GM04503 (cell line): ENCODE measurements around the gene ENTPD1.
"Not testable (repeated sequence)": the region's sequence is repeated elsewhere in the genome, so short reads cannot be mapped to it uniquely, and the experiment has no call there.

Experiments used
- DNase-seq: peaks from one replicate; pipeline ENCODE4 v3.0.0-alpha.2; 2012; ENCODE audit warnings: low read depth

The ENTPD1 gene, protein sequence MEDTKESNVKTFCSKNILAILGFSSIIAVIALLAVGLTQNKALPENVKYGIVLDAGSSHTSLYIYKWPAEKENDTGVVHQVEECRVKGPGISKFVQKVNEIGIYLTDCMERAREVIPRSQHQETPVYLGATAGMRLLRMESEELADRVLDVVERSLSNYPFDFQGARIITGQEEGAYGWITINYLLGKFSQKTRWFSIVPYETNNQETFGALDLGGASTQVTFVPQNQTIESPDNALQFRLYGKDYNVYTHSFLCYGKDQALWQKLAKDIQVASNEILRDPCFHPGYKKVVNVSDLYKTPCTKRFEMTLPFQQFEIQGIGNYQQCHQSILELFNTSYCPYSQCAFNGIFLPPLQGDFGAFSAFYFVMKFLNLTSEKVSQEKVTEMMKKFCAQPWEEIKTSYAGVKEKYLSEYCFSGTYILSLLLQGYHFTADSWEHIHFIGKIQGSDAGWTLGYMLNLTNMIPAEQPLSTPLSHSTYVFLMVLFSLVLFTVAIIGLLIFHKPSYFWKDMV

DNA sequence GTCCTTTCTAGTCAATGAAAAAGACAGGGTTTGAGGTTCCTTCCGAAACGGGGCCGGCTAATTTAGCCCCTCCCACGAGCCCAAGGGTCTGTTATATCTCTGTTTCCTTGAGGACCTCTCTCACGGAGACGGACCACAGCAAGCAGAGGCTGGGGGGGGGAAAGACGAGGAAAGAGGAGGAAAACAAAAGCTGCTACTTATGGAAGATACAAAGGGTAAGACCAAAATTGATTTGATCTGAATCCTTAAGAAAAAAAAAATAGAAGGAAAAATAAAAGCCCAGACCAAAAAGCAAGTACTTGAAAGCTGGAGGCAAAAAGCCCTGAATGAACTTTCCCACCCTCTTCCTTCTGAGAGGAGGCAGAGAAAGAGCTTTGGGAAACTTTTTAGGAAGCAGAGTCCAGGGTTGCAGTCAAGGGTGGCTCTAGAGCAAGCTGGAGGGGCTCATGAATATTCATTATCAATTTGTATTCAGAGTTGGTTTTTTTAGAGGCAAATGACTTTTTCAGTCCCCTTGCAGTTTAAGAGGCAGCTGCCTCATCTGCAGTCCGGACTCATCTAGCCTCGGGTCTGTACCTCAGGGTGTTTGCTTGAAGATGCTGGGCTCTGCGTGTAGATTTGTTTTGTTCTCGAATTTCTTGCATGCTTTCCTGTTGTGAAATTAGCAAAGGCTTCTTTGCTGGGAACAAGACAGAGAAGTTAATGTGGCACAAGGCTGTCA is at the start of gene ENTPD1:
Gene ENTPD1 (plus strand): TSS at position 123 of the 721 bp plus-strand sequence. CDS start 77 bp downstream, at position 200.
- no peak for DNase-seq

DNA sequence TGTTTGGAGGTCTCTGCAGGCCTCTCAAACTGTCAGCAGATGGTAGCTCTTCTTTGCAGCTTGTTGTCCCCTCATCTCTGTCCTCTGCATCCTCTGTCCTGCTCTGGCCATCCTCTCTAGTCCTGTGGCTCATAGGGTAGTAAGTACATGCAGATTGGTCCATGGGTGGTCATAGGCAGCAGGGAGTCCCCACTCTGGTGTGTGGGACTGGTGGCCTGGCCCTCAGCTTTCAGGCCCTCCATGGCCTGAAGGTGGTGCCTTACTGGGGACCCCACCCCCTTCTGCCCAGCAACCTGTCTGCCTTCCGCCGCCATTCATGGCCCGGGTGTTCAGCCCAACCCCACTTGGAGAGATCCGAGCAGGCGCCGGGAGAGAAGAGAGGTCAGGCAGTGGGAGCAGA is 49.4 kb upstream of the ENTPD1 start:
- DNase-seq = no peak

DNA sequence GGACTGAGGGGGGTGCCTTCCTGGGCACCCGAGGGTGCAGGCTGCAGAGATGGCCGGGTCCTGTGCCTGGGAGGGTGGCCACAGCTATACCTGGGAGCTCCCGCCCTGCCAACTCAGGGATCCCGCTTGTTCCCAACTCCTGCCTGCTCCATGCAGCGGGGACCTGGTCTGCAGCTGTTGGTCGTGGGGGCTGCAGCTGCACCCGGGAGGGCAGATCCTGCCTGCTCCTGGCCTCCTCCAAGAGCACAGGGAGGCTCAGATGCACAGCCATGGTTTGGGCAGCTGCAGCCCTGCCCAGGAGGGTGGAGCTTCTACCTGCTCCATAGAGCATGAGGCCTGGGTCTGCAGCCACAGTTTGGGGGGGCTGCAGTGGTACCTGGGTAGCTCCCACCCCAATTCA is 49.0 kb upstream of the ENTPD1 start:
- DNase-seq = no peak

DNA sequence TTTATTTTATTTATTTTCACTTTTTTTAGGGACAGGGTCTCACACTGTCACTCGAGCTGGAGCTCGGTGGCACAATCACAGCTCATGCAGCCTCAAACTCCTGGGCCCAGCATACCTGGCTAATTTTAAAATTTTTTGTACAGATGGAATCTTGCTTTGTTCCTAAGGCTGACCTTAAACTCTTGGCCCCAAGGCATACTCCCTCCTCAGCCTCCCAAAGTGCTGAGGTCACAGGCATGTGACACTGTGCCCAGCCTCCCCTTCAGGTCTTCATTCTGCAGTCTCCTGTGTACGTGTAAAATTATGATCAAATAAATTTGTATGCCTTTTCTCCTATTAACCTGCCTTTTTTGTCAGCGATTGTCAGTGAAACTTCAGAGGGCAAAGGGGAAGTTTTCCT is 44.5 kb upstream of the ENTPD1 start:
- no peak for DNase-seq

DNA sequence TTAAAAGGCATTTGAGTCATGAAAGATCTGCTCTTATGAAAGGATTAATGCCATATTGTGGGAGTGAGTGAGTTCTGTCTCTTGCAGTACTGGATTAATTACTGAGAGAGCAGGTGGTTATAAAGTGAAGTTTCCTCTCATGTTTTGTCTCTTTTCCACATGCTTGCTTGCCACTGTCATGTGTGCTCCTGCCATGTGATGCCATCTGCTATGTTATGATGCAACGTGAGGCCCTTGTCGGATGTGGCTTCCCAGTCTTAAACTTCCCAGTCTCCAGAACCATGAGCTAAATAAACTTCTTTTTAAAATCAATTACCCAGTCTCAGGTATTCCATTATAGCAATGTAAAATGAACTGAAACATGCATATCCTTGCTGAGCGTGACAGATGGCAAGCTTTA is 39.5 kb upstream of the ENTPD1 start:
- no peak for DNase-seq

DNA sequence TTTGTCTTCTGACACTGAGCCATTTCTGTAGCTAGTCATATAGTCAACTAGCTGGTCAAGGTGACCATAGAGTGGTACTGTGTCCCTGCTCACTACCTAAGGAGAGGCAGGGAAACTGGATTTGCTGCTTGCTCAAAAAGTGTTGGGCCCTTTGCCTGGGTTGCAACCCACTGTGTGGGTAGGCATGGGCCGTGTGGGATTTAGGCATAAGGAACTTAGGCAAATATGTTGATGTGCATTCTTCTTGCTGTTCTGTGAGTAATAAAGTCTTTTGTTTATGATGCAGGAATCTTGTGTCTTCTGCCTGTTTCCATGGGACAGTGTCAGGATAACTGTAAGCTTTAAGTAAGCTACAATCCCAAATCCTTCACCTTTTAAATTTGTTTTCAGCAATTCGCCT is 39.1 kb upstream of the ENTPD1 start:
- no peak for DNase-seq

DNA sequence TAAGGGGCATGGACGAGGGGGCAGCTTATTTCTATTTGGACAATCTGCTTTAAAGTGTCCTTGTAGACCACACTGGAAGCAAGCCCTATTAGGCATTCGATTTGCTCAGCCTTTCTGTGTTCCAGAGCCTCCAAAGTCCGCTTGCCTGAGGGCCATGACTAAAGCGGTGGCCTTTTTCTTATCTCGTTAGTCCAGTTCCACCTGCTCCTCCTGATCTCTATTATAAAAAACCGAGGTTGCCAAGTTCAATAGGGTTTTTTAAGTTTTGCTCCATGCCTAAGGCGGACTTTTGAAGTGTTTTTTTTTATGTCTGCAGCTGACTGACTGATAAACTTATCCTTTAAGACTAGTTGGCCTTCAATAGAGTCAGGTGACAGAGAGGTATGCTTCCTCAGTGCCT is 35.2 kb upstream of the ENTPD1 start:
- not testable (repeated sequence) for DNase-seq

DNA sequence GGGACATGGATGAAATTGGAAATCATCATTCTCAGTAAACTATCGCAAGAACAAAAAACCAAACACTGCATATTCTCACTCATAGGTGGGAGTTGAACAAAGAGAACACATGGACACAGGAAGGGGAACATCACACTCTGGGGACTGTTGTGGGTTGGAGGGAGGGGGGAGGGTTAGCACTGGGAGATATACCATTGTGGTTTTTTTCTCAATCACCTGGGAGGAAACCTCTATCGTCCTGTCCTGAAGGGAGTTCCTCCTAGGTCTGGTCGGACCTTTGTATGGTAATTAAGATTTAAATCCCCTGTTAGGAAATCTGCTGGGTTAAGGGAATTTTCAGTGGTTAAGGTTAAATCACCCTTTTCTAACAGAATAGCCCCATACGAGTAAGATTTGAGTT is 33.5 kb upstream of the ENTPD1 start:
- DNase-seq = not testable (repeated sequence)

DNA sequence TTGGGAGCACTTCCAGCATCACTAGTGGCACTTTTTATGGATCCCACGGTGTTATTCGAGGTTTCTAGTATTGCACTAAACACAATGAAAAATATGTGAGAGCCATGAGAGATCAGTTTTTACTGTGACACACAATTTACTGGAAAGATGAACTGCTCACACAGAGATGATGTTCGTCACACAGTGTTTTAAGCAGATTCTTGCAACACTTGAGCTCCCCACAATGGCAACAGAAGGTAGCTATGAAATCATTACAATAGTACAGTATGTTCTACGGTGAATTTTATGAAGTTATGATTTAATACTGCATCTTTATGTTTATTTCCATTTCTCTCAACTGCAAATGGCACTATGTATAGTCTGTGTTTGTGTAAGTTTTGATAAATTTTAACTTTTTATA is 27.4 kb upstream of the ENTPD1 start:
- no peak for DNase-seq

DNA sequence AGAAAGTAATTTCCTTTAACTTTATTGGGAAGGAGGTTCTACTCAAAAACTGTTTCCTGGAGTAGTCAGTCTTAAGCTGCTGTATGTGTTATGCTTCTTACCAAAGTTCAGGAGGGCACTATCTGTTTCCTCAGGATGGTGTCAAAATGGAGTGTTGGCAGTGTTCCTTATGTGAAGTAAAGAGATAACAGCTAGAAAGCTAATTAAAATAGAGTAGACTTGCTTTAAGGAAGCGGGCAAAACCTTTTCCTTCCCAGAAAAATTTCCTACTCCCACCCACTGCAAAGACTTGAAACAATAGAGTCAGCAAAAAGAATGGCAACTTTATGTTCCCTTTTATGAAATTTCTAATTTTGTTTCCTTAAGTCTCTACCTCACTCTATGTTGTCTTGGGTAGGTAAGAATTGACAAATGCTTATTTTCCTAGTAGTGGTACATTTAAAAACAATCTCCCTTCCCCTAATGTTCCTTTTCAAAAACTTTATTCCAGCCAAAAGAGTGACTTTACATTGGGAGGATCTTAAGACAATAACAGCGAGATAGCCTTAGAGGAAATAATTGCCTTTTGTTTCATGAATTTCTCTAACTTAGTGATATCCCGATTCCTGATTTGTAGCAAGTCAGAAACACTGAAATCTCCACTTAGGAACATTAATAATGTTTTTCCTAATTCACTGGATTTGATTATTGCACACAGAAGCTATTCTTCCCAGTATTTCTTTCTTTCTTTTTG is 26.5 kb upstream of the ENTPD1 start:
- DNase-seq = no peak

DNA sequence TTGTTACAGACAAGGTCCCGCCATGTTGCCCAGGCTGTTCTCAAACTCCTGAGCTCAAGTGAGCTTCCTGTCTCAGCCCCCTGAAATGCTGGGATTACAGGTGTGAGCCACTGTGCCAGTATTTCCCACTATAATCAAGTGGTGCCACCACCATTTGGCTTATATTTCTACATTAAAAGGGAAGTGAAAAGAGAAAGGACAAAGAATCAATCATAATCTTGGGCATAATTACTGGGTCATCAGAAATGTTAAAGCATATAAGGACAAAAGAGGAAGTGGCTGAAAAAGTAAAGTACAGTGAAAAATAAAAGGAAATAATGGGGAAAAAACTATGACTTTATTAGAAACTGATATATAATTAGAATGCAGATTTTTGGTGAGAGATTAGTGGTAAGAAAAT is 25.7 kb upstream of the ENTPD1 start:
- no peak for DNase-seq

DNA sequence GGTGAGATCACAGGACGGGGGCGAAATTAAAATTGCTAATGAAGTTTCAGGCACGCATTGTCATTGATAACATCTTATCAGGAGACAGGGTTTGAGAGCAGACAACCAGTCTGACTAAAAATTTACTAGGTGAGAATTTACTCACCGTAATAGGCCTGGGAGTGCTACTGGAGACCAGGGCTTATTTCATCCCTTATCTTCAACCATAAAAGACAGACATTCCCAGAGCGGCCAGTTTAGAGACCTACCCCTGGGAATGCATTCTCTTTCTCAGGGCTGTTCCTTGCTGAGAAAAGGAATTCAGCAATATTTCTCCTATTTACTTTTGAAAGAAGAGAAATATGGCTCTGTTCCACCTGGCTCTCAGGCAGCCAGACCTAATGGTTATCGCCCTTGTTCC is 23.1 kb upstream of the ENTPD1 start:
- DNase-seq = not testable (repeated sequence)

DNA sequence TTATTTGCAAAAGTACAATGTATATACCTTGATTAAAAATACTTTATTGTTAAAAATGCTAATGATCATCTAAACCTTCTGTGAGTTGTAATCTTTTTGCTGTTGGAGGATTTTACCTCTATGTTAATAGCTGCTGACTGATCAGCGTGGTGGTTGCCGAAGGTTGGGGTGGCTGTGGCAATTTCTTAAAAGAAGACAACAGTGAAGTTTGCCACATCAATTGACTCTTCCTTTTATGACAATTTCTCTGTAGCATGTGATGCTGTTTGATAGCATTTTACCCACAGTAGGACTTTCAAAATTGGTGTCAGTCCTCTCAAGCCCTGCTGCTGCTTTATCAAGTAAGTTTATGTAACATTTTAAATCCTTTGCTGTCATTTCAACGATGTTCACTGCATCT is 16.9 kb upstream of the ENTPD1 start:
- DNase-seq = no peak

DNA sequence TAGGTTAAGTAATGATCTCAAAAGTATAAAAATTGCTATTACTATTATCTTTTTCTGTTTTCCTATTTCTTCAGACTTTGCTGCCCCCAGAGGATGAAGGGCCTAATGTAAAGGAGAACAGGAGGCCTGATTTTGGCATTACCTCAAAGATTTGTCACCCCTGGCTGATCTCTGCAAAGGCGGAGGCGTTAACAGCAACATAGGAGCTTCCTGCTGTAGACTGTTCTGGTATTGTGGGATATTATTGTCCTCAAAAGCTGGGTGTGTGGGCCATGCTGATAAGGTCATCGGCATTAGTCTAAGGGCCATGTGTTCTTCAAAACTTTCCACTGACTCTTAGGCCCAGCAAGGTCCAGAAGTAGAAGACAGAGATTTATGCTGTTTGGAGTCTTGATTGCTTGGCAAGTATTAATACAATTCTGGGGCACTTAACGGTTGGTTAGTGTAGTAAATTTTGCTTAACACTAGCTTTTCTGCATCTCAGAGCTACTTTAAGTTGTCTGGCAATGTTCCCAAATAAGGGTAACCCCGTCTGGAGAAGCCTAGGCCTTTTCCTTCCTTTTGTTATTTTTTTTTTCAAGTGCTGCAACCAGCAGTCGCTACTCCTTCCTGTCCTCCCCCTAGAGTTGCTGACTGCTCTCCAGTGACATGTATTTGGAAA is 14.0 kb upstream of the ENTPD1 start:
- DNase-seq = no peak

DNA sequence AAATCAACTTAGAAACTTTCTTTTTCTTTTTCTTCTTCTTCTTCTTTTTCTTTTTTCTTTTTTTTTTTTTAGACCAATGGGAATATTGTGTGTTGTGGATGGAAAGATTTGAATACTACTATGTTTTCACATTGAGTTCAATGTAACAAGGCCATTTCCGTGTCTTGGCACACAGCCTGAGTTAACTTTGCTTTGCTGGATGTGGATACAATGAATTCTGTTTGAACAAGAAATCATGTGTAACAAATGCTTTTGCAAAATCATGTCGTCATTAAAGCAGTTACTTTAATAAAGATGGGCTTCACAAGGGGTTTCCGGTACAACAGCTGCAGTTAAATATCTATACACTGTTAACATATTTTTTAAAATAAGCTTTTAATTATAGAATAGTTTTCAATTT is 13.5 kb upstream of the ENTPD1 start:
- no peak for DNase-seq

DNA sequence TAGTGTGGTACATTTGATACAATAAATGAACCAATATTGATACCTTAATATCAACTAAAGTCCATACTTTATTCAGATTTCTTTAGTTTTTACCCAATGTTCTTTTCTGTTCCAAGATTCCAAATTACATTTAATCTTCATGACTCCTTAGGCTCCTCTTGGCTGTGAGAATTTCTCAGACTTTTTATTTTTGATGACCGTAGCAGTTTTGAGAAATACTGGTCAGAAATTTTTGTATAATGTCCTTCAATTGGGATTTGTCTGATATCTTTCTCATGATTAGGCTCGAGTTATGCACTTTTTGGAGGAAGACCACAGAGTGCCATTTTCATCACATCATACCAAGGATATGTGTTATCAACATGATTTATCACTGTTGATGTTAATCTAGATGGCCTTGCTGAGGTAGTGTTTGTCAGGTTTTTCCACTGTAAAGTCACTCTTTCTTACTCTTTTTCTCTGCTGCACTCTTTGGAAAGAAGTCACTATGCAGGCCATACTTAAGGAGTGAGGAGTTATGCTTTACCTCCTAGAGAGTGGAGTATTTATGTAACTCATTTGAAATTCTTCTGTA is 12.9 kb upstream of the ENTPD1 start:
- DNase-seq = no peak

DNA sequence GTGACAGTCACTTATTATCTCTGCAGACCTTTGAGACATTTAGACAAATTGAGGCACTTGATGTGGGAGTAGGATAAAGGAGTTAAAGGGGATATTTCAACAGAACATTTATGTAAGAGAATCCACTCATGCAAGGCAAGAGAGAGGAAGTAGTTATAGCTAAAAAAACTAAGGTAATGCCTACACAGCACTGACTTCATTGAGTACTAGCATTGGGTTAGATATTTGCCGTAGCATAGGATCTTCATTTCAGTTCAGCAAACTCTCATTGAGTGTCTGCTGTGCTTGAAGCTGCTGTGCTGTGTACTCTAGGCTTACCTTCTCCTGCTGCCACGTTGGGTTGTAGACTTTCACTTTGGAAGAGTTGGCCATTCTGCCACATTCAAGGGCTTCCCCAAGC is 10.5 kb upstream of the ENTPD1 start:
- DNase-seq = no peak

DNA sequence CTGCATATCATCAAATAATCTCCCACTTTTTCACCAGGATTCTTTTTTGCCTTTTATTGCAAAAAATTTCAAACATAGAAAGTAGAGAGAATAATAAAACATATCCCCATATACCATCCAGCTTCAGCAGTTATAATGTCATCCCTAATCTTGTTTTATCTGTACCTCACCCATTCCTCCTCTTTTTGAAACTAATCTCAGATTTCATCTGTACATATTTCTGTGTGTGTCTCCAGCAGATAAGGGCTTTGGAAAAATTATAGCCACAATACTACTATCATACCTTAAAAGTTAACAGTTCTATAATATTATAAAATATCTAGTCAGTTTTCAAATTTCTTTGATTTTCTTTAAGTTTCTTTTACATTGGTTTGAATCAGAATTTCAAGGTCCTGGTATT is 7.6 kb upstream of the ENTPD1 start:
- no peak for DNase-seq

DNA sequence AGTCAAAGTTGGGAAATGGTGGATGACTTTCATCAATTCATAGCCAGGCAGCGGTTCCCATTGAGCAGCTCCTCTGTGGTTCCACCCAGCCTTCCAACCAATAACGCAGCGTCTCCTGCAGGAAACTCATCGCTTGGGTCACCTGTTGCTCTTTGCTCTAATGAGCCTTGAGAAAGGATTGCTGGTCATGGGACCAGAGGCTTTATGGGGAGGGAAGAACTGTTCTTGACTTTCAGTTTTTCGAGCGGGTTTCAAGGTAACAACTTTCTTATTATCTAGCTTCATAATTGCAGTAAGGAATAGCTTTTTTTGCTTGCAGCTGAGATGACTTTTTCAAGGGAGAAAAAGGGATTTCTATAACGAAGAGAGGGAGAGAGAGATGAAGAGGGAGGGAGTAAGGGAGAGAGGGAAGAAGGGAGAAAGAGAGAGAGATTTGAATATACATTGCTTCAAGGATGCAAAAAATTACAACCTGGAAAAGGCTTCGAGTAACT is 405 bp upstream of the ENTPD1 start:
- no peak for DNase-seq

DNA sequence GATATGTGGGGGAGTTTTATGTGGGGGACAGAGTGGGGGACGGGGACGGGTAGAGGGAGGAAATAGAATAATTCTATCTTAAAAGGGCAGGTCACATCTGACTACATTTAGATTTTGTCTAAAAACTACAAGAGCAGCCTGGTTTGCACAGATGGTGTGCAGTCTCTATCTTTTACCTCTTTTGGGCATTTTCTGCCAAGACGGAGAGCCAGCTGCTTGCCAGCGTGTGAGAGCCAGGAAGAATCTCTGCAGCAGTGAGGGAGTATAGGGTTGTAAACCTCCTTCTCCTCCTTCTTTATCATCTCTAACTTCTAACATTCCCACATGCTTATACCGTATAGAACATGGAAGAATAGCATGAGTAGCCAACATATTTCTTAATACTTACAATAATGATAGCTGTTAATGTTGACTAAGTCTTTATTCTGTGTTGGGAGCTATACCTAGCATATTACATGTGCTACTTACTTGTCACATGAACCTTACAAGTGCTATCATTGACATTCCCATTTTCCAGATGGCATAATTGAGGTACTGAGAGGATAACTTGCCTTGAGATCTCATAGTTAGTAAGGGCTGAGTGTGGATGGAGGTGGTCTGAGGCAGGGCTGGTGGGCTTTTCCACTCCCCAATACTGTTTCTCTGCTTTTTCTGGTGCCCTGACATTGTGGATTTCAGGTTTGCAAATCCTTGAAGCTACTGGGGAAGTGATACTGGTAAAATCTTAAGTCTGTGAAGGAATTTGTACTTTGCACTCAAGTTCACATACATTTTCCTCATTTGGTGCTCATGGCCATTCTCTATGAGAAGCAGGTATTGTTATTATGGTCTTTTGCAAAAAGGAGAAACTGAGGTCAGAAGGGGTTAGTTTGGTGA is 1.1 kb downstream of the ENTPD1 start:
- DNase-seq = no peak
